PC-3 (cell line): ENCODE results near the gene PLPP7.
"Not testable (repeated sequence)": the region's sequence is repeated elsewhere in the genome, so short reads cannot be mapped to it uniquely, and the experiment has no call there.

Source experiments
- CTCF ChIP-seq: fragments of 300-600 bp; sonication (generic); conservative IDR thresholded peaks from 2 replicates; pipeline ENCODE4 v1.5.1; 2017; ENCODE audit warnings: antibody characterized with exemption, low read depth, mild to moderate bottlenecking, low read length
- EZH2 ChIP-seq: fragments of 300-600 bp; sonication (generic); IDR thresholded peaks from one replicate; pipeline ENCODE4 v1.6.1; 2017; ENCODE audit warnings: antibody characterized with exemption, mild to moderate bottlenecking, low read length; ENCODE audit not compliant: unreplicated experiment
- EZH2phosphoT487 ChIP-seq: fragments of 300-600 bp; sonication (generic); IDR thresholded peaks from 2 replicates; pipeline ENCODE4 v1.6.1; 2018; ENCODE audit warnings: mild to moderate bottlenecking, antibody characterized with exemption, low read length, borderline replicate concordance

GRCh38 chr9:131271016-131271273 lies 18.6 kb upstream of the PLPP7 start:
- TF ChIP-seq CTCF, EZH2, EZH2phosphoT487: not testable (repeated sequence)
